A673 (cell line): ENCODE measurements around the gene IL4R.

Experiments used
- CTCF ChIP-seq: fragments of 300-800, 200-600 bp; sonication (generic); conservative IDR thresholded peaks from 2 replicates; pipeline ENCODE4 v1.5.1; 2017; ENCODE audit warnings: low read depth, mild to moderate bottlenecking, antibody characterized with exemption, low read length, moderate library complexity, mixed read lengths
- EZH2 ChIP-seq: fragments of 200-600 bp; sonication (generic); IDR thresholded peaks from 2 replicates; pipeline ENCODE4 v1.6.1; 2017; ENCODE audit warnings: borderline replicate concordance, low read depth, mild to moderate bottlenecking, mixed read lengths, antibody characterized with exemption, low read length; ENCODE audit not compliant: poor library complexity, severe bottlenecking

GRCh38 chr16:27326251-27326650 lies 12.5 kb downstream of the IL4R start:
- no peak for TF ChIP-seq CTCF
- TF ChIP-seq EZH2: no peak
